ENCODE measurements around the gene BPIFB2.
"Not testable (repeated sequence)": the region's sequence is repeated elsewhere in the genome, so short reads cannot be mapped to it uniquely, and the experiment has no call there.

The BPIFB2 gene, protein sequence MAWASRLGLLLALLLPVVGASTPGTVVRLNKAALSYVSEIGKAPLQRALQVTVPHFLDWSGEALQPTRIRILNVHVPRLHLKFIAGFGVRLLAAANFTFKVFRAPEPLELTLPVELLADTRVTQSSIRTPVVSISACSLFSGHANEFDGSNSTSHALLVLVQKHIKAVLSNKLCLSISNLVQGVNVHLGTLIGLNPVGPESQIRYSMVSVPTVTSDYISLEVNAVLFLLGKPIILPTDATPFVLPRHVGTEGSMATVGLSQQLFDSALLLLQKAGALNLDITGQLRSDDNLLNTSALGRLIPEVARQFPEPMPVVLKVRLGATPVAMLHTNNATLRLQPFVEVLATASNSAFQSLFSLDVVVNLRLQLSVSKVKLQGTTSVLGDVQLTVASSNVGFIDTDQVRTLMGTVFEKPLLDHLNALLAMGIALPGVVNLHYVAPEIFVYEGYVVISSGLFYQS

DNA sequence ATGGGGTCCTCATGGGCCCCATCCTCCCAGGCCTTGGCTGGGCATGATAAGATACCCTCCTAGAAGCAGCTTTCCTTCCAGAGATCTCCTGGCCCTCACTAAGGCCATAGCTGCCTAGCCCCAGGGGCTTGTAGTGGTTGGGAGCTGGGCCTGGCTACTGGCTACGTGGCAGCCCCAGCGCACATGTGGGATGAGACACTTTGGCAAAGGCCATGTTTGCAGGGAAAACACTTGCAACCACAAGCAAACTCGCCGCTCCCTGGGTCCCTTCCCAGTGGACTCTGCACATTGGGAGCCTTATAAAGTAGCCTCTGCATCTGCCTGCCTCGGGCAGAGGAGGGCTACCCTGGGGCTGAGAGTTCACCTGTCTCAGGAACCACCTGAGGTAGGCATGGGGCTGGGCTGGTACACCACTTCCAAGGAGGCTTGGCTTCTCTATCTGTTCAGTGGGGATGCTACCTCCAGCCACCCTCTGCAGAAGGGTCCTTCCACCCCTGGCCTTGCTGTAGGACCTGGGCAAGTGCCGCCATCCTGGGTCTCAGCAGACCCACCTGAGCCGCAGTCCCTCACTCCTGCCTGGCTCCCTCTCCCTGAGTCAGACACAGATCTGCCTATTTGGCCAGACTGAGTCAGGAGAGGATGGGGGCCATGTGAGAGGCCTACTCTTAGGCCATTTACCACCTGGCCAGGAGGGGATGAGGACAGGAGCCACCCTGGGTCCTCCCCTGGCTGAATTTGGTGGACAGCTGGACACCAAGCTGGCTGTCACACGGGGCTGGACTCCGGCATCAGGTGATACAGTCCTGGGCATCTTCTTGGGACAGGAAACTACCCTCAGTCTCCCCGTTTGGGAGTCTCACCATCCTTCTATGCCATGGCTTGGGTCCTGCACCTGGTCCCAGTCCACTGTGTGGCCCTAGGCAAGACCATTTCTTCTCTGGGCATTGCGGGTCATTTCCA lies at the start of gene BPIFB2:
BPIFB2 (plus strand) TSS at position 329 of the 960 bp plus-strand sequence. CDS start 871 bp downstream, outside the sequence.
- DNase-seq (ENCODE audit: low read depth in 2 of 2, low spot score in 1 of 2), result no peak

DNA sequence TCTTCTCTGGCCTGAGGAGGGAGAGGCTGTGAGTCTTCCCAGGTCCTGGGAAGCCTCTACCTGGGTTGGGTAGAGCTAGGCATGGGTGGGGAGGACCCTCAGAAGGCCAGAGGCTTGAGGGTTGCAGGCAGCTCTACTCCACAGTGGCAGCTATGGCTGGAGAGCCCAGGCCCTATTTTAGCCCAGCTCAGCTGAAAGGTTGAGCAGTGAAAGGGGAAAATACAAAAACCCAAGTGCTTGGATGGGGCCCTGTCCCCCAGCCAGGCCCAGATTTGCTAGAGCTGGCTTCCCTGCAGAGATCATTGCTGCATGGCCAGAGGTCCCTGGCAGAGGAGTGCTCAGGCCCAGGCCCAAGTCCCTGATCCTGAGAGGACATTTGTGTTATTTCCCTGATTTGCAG lies 48.9 kb upstream of the BPIFB2 start:
- DNase-seq (ENCODE audit: low read depth in 2 of 2, low spot score in 1 of 2), result no peak

DNA sequence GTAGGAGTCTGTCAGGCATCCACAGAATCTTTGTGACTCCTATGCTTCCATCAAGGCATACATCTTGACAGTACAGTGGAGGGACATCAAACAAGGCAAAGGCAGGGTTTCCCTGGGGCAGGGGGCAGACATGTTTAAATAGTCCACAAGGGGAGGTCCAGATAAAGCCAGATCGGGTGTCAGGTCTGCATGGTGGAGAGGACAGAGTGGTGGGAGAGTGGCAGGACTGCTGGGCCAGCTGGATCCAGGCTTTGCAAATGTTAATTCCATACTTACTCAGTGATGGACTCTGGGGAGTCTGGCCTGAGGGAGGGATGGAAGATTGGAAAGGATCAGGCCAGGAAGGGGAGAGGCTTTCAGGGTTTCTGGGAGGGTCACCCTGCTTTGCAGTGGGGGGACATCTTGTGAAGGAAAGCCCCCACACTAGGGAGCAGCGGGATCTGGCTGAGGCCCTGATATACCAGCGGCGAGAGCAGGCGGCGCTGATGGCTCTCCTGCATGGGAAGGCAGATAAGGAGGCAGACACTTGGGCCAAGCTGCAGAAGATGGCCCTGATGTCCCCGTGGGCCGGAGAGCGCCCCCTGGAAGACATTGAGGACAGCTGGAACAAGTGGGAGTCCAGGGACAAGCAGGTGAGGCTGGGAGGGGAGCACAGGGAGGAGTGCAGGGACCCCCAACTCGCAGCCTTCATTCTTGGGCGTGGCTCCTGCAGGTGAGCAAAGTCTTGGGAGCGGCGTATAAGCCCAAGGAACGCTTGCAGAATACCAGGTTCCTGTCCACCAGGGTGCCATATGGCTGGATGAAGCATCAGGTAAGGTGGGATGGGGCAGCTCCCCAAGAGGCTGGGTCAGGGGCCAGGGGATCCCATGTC lies 47.9 kb upstream of the BPIFB2 start:
- DNase-seq (ENCODE audit: low read depth in 2 of 2, low spot score in 1 of 2), result no peak

DNA sequence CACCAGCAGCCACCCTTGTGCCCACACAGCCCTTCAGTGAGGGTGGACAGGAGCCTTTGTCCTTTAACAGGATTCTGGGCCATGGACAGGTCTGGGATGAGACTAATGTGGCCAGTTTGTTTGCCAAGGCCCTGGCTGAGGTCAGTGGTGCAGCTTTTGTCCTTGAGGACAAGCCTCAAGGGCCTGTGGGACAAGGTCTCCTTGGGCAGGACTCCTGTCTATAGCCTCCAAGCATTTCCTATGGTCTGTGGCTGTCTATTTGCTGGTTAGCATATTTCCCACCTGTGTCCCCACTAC lies 47.3 kb upstream of the BPIFB2 start:
- DNase-seq (ENCODE audit: low read depth in 2 of 2, low spot score in 1 of 2), result no peak

DNA sequence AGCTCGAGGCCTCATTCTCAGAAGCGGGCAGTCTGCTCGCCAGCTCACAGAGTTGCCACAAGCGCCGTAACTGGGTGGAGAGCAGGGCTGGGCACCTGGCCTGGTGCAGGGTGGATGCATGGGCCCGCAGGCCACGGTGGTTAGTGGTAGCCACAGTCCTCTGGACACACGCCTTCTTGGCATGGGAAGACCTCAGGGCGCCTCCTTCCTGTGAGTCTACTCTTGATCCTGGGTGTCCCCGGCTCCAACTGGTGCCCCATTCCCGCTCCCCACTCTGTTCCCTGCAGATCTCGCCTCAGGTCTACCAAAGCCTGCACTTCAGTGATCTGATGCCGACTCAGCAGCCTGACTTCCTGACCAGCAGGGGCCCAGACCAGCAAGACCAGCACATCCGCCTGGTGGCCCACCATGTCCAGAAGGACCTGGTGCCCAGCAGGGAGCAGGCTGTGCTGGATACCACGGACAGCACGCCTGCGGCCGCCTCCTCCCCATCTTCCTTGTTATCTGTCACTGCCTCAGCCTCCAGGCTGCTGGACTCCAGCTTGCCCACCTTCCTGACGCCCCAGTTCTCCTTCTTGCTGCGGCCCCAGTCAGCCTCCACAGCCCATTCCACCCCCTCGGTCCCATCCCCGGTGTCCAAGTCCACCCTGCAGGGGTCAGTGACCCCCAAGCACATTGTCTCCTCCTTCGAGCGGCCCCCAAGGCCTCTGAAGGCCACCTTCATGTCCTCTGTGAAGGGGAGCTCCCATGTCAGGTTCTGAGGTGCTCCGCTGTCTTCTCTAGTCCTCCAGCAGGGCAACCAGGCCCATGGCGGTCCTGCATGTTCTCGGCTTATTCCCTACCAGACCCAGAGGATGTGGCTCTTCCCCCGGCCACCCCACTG lies 46.4 kb upstream of the BPIFB2 start:
- no peak for DNase-seq (ENCODE audit: low read depth in 2 of 2, low spot score in 1 of 2)

DNA sequence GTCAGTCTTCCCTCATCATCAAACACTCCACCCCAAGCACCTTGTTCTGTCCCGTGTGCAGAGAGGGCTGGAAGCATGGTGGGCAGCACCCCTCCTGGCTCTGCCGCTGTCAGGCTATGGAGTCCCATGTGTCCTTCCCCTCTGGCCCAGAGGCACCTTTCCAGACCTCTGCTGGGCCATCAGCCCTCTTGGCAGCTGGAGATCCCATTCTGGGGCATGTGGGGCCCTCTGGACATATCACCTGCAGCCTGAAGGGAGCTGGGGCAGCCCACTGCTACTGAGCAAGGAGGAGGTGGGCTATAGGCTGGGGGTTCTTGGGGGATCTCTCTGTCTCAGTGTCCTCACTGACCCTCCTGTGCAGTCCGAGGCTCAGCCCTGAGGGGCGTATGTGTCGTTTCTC lies 45.5 kb upstream of the BPIFB2 start:
- no peak for DNase-seq (ENCODE audit: low read depth in 2 of 2, low spot score in 1 of 2)

DNA sequence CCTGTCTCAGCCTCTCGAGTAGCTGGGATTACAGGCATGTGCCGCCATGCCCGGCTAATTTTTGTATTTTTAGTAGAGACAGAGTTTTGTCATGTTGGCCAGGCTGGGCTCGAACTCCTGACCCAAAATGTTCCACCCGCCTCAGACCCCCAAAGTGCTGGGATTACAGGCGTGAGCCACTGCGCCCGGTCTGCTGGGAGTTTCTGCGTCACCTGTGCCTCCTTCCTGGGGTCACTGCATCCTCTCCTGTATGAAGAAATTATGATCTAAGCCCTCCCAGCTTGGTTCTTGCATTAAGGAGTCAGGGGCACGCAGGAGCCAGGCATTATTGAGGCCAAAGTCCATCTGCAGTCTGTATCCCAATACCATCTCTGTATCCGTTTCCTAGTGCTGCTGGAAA lies 44.9 kb upstream of the BPIFB2 start:
- DNase-seq (ENCODE audit: low read depth in 2 of 2, low spot score in 1 of 2), result not testable (repeated sequence)

DNA sequence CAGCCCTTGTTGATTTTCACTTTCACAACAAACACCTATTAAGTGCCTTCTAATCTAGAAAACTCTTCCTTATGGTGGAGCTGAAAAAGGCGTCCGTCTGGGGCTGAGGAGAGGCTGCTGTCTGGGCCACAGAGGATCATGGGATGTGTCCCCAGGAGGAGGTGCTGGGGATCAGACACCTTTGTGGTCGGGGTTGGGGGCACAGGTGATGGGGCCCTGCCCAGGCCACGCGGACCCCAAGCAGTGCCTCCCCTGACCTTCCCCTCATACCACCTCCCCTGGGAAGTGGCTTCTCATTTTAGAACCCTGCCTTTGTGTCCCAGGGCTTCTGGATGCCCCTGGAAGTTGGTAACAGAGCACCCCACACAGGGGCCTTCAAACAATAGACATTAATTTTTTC lies 44.3 kb upstream of the BPIFB2 start:
- DNase-seq (ENCODE audit: low read depth in 2 of 2, low spot score in 1 of 2), result no peak

DNA sequence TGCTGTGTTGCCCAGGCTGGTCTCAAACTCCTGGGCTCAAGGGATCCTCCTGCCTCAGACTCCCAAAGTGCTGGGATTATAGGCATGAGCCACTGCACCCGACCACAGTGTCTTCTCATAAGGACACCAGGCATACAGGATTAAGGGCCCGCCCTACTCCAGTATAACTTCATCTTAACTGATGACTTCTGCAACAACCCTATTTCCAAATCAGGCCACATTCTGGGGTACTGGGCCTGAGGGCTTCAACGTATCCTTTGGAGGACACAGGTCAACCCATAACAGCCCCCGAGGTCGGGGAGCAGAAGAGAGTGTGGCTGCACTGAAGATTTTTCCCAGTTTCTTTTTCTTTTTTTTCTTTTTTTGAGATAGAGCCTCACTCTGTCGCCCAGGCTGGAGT lies 42.9 kb upstream of the BPIFB2 start:
- no peak for DNase-seq (ENCODE audit: low read depth in 2 of 2, low spot score in 1 of 2)

DNA sequence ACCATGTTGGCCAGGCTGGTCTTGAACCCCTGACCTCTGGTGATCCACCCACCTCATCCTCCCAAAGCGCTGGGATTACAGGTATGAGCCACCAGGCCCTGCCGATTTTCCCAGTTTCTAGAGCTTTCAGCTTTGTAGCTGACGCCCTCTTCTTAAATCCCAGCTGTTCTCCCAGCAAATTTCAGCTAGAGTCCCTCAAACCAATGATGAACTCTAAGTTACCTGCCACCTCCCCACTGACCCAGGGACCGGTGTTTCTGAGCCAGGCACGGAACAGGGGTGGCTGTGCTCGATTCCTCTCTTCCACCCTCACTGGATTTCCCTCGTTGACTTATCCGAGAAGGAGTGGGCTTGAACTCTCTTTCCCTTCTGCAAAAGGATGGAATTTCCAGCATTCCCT lies 42.4 kb upstream of the BPIFB2 start:
- no peak for DNase-seq (ENCODE audit: low read depth in 2 of 2, low spot score in 1 of 2)

DNA sequence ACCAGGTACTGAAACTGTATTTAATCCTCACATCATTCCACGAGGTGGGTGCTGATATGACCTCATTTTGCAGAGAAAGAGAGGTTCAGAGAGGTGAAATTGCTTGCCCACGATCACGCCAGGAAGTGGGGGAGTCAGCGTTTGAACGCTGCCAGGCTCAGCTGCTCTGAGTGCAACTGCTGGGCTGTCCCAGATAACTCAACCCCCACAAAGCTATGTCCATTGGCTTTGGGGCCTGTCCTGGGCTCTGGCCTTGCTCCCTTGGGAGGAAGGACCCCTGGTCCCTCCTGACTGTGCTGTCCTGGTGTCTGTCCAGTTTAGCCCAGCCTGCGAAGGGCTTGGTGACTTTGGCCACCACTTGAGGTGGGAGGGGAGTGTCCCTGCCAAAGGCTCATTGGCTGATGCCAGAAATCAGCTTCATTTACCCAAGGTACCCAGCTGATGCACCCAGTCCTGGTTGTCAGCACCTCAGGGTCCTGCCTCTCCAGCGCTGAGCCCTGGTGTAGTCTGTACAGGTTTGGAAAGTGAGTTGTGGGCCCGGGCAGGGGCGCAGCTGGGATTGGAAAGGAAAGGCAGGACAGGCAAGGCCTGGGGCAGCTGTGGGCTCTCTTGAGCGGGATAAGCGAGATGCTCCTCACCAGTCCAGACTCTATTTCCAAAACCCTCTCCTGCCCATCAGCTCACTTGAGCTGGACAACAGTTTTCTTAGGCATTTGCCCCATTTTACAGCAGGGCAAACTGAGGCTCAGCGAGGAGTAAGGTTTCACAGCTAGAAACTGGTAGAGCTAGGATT lies 41.7 kb upstream of the BPIFB2 start:
- no peak for DNase-seq (ENCODE audit: low read depth in 2 of 2, low spot score in 1 of 2)

DNA sequence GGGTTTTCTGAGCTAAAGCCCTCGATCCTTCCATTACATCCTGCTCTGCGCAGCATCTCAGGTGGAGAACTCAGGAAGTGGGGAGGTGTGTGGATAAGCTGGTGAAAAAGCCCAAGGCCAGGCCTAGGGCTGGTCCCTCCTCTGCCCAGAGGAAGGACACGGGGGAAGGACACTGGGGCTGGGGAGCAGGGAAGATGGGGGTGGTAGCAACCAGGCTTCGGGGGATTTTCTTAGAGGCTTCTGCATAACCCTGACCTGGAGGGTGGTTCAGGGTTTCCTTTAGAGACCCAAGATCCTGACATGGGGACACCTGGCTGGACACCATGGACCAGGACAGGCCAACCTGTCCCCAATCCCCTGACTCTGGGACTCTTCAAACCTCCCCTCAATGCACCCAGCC lies 41.1 kb upstream of the BPIFB2 start:
- no peak for DNase-seq (ENCODE audit: low read depth in 2 of 2, low spot score in 1 of 2)

DNA sequence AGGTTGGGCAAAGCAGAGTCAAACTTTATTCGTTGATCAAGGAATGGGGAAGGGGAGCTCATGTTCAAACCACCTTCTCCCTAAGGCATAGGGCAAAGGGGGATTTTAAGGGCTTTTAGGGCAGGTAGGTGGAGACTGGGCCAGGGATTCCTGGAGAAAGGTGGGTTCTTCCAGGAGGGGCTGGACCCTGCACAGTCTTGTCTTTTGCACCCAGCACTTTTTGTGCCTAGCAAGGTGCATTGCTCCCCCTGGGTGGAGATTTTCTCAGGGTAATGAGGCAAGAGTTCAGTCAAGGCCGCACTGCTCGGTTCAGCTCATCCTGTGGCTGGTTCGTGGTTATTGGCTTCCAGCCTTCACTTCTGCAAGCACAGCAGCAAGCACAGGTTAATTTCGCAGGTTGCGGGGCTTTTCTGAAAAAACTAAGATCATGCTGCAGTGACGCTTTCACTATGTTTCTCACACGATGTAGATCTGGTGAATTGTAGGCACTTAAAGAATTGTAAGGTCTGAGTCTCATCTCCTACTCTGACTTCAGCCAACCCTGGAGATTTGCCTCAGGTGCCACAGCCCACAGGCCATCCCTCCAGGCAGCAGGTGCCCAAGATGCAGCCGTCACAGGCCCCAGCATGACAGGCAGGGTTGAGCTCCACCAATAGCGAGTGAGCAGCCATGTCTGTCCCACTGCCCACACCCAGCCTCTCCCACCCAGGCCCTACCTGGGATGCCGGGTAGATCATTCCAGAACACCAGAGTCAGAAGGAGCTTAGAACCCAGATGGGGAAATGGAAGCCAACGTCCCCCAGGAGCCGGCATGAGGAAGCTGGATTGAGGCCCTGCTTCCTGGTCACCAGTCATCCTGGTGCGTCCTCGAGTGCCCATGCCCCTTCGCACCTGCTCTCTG lies 40.4 kb upstream of the BPIFB2 start:
- DNase-seq (ENCODE audit: low read depth in 2 of 2, low spot score in 1 of 2), result no peak

DNA sequence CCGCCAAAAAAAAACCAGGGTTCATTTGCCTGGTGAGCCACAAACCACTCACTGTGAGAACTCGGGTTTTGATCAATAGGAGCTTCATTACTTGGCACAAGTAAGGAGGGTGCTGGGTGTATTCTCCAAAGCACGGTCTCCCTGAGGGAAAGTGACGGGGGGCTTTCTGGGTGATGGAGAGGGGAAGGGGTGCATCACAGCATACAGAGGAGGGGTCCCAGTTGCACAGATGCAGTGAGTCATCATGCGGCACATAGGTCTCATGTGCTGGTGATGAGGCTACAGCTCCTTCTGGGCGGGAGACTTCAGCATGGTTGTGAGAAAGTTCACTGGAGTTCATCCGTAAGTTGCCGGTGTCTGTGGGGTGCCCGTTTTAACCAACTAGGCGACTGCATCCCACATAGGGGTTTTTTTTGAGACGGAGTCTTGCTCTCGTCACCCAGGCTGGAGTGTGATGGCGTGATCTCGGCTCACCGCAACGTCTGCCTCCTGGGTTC lies 39.5 kb upstream of the BPIFB2 start:
- DNase-seq (ENCODE audit: low read depth in 2 of 2, low spot score in 1 of 2), result no peak

DNA sequence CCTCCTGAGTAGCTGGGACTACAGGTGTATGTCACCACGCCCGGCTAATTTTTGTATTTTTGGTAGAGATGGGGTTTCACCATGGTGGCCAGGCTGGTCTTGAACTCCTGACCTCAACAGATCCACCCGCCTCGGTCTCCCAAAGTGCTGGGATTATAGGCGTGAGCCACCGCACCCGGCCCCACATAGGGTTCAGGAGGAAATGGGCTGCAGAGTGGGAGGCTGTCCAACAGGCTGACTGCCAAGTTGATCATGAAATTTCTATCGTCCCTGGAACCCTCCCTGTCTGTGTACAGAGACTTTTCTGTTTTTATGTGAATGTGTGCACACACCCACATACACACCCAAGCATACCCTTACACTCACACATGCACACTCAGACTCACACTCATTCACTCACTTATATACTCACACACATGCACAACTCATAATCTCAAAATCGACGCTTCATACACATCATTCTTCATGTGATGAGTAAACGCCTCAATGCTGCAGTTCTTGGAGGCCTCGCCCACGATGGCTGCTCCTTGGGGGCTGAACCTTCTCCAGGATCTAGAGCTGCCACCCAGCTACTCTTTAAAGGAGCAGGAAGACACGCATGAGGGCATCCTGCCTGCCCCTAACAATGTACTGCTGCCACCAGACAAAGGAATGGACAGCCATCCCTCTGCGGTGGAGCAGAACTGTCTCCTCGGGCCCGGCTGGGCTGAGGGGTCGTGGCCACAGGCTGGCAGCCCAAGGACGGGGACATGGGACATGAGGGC lies 38.8 kb upstream of the BPIFB2 start:
- DNase-seq (ENCODE audit: low read depth in 2 of 2, low spot score in 1 of 2), result no peak

DNA sequence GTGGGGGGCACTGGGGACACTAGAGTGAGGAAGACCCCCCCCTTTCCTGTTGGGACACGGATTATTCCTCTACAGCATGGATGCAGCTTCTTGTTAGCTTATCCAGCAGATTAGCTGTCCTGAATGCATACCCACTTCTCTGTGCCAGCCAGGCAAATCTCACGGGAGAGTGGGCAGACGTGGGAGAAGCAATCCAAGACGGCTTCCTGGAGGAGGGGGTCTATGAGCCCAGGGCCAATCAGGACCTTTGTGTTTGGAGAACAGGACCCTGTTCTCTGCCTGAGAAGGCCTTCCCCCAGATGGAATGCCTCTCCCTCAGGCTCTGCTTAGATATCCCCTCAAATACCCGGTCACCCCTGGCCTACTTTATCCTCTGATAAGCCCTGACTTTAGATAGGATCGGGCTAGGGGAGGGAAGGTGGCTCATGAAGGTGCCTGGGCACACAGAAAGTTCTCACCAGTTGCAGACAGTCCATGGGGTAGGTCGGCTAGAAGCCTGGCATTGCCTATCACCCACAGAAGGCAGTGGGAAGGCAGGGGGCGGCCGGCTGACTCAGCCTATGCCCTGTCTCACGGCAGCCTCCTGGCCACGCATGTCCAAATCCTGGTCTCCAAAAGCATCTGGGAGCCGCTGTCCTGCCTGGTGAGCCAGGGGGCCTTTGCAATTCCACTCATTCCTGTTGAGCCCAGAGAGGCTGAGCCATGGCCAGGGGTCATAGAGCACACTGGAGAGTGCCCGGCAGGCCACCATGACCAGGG lies 38.0 kb upstream of the BPIFB2 start:
- DNase-seq (ENCODE audit: low read depth in 2 of 2, low spot score in 1 of 2), result no peak

Measured in stimulated activated CD8-positive, alpha-beta memory T cell treated with anti-CD3 and anti-CD28 coated beads, Interleukin-4, amount 100 ng/mL, for 1 hour (primary cell).